Frontal cortex (tissue), 4 donors: Measurements from ENCODE around the gene SVOP. TPM values are rescaled to one million over a fixed set of nuclear protein-coding genes. Genes with fewer than 3 reads are reported as not detected.
"Not testable (repeated sequence)": the region's sequence is repeated elsewhere in the genome, so short reads cannot be mapped to it uniquely, and the experiment has no call there.

Experiments used
- DNase-seq, 2 donors: peaks; one replicate each; pipeline ENCODE4 v3.0.0; 2012; ENCODE audit warnings: low spot score in 2 of 2
- FAIRE-seq: peaks from 2 replicates; lab custom pipeline; 2012; peaks lifted over from hg19 to GRCh38; lab: Jason Lieb, UNC
- total RNA-seq: library from RNA; depleted of rRNA; stranded (reverse); fragments of >200 nt; gene quantifications from one replicate; pipeline ENCODE4 v1.2.3, GENCODE V29; 2014
- donor health status: control.
- donor health status: control.
- donor health status: control.

The SVOP gene
- total RNA-seq, 1 donor from 2014 or later, result 40.8 TPM

DNA sequence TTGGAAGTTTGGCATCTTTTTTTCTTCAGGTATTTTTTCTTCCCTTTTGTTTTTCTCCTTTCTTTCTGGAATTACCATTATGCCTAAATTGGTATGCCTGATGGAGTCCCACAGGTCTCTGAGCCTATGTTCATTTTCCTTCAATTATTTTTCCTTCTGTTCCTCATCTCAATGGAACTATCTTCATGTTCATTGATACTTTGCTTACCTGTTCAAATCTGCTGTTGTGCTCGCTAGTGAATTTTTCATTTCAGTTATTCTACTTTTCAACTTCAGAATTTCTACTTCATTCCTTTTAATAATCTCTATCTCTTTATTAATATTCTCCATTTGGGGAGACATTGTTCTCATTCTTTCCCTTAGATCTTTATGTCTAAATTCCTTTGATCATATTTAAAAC, 16.1 kb upstream of the SVOP start:
- no peak for FAIRE-seq
- no peak for DNase-seq

DNA sequence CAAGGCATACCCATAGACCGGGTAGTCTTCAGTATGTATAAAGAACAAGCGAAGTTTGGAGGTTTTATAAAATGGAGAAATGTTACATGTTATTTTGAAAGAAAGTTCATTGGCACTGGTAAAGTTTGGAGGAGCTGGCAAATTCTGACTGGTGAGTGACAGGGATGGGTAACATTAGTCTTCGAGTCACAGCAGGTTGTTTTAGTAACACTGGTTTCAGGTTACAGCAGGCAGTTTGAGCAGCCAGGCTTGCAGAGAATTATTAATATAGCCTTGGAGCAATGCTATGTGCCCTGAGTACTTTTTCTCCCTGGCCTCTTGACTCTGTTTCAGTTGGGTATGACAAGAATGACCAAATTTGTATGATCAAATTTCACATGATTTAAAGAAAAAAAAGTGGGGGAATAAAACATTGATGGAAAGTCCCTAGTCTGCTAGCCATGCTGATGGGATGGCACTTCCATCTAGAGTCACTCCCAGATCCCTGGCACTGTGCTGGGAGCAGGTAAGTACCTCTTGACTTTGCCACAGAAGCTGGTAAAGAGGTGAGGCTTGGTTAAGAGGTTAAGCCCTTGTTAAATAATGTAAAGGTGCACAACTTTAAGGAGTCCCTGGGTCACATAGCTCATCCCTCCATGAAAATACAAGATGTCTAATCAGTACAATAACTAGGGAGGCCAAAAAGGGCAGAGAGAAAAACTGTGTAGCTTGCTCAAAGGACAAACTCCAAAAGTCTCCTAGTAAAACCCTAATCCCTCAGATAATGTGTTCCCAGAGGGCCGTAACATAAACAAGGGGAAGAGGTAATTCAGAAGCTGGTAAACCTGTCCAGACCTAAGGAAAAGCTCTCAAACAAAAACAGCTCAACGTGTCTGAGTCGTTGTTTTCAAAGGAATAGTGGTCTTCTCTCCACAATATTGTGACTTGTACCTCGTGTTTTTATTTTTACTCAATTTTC, 12.7 kb upstream of the SVOP start:
- DNase-seq (no peak), FAIRE-seq (no peak)

DNA sequence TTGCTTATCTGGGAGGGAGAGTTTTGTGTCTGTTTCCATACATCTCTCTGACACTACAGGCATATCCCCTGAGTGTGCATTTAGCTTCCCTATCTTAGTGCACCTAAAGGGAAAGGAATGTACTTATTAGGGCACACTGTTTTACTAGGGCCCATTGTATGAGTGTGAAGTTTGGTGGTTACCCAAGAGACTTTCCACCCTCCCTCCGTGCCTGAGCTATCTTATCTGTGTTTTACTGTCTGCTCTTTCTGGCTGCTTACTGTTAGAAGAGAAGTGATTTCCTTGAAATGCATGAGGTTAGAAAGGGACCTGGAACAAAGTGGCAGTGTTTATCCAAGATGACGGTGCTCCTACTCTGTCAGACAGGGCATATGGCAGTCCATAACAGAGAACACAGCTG, 8.5 kb upstream of the SVOP start:
- DNase-seq (no peak), FAIRE-seq (no peak)

DNA sequence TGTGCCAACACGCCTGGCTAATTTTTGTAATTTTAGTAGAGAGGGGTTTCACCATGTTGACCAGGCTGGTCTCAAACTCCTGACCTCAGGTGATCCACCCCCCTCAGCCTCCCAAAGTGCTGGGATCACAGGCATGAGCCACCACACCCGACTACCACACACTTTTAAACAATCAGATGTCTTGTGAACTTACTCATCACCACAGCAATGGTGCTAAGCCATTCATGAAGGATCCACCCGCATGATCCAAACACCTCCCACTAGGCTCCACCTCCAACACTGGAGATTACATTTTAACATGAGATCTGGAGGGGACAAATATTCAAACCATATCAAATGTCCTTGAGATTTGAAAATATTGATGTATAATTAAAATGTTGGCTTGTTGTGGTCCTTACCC, 7.8 kb upstream of the SVOP start:
- DNase-seq, FAIRE-seq: not testable (repeated sequence)

DNA sequence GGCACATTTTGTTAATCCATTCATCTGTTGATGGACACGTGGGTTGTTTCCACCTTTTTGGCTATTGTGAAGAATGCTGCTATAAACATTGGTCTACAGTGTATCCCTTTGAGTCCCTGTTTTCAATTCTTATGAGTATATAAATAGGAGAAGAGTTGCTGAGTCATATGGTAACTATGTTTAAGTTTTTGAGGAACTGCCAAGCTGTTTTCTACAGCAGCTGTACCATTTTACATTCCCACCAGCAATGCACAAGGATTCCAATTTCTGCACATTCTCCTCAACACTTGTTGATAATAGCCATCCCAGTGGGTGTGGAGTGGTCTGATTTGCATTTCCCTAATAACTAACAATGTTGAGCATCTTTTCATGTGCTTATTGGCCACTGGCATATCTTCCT, 6.9 kb upstream of the SVOP start:
- DNase-seq, result no peak

DNA sequence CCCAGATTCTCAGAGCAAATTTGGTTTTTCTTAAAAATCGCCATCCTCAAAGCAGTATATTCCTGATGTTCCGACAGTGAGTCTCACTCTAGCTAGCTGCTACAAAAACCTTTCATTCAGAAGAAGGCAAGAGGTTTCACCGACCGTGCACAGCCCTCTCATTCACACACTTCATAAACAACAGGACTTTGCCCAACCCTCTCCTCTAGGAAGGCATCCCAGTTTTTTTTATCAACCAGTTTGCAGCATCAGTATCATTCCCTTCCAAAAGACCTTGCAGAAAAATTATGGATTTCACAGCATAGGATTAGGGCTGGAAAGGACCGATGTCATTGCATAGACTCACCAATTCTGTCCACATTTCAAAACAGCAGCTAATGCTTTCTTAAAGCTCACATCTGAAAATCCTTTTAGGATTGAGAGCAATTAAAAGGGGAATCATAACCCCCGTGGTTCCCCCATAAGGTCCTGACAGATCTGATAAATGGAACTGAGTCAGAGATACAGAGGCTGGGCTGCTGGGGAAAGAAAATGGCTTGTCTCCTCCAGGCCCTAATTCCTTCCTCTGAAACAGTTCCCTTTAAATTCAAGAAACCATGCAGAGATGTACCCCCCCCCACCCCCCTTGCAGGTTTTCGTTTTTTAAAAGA, 597 bp downstream of the SVOP start:
- no peak for DNase-seq
- FAIRE-seq, result no peak

More for the DNA sequence above, 6.9 kb upstream of the SVOP start:
- FAIRE-seq, result no peak

DNA sequence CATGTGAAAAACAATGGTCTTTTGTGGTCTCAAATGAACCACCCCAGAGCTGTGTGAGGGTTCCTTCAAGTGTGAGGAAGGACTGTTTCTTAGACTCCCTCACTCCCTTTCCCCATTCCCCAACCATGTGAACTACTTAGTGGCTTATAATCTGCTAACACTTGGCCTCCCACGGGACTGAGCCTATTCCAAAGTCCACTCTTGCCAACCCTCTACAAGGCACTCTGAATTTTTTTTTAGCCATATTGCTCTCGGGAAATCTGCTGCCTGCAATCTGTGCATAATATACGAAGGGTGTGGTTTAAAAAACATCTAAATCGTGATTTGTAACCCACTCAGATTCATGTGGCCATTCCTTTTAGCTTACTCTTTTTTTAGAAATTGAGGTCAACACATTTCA, 2.6 kb downstream of the SVOP start:
- FAIRE-seq, result no peak
- no peak for DNase-seq

DNA sequence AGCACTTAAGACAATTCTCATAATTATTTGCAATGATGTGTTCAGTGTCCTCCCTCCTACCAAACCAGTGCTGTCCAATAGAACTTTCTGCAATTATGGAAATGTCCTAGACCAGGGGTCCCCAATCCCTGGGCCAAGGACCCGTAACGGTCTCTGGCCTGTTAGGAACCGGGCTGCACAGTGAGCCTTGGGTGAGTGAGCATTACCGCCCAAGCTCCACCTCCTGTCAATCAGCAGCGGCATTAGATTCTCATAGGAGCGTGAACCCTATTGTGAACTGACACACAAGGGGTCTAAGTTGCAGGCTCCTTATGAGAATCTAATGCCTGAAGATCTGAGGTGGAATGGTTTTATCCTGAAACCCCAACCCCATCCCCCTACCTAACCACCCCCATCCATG, 3.9 kb downstream of the SVOP start:
- FAIRE-seq (no peak), DNase-seq (no peak)

DNA sequence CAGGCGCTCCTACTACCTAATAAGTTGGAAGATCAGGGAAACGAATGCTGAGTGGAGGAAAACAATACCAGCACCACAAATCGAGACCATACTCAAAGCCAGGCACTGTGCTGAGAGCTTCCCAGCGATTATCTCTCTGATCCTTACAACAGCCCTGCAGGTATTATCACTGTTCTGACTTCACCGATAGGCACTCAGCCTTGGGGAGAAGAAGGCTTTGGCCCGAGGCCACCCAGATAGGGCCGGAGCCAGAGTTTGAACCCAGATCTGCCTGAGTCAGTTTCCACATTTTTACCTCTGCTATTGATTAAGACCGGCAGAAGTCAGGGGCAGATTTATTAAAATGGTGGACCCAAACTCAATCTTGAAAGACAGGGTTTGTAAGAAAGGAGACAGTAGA, 4.9 kb downstream of the SVOP start:
- no peak for DNase-seq
- no peak for FAIRE-seq

DNA sequence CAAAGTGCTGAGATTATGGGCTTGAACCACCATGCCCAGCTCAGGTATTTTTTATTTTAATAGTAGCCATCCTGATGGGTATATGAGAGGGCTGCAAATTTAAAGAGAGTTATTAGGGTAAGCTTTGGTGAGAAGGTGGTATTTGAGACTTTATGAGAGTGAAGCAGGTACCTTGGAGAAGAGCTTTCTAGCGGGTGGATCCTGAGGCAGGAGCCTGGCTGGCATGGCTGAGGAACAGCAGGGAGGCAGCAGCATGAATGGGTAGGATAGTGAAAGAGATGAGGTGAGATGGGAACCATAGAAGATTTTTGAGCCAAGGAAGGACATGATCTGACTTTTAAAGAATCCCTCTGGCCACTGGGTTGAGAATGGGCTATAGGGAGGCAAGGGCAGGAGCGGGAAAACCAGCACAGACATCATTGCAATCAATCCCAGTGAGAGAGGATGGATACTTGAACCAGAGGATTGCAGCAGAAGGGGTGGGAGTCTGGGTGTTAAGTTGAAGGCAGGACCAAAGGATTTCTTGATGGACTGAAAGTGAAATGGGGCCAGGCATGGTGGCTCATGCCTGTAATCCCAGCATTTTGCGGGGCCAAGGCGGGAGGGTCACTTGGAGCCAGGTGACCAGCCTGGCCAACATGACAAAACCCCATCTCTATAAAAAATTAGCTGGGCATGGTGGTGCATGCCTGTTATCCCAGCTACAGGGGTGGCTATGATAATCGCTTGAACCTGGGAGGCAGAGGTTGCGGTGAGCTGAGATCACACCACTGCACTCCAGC, 5.7 kb downstream of the SVOP start:
- no peak for FAIRE-seq
- no peak for DNase-seq

DNA sequence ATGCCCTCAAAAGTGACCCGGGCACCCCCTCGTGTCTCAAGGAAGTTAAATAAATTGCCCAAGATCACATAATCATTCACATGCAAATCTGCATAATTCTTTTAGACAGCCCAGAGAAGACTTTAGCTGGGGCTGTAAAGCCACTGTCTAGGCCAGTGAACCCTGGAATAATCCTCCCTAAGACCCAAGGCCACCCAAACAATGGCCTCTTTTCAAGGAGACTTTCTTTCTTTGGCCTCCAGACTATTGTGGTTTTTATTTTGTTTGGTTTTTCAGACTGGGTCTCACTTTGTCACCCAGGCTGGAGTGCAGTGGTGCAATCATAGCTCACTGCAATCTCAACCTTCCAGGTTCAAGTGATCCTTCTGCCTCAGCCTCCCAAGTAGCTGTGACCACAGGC, 10.6 kb downstream of the SVOP start:
- DNase-seq (no peak), FAIRE-seq (no peak)

DNA sequence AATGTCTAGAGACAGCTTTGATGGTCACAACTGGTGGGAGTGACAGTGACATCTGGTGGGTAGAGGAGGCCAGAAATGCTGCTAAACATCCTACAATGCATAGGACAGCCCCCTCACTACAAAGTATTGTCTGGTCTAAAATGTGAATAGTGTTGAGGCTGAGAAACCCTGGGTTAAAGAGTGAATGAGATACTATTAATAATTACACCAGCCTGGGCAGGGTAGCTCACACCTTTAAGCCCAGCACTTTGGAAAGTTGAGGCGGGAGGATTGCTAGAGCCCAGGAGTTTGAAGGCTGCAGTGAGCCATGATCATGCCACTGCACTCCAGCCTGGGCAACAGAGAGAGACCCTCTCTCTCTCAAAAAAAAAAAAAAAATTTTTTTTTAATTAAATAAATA, 11.1 kb downstream of the SVOP start:
- DNase-seq (no peak), FAIRE-seq (no peak)

DNA sequence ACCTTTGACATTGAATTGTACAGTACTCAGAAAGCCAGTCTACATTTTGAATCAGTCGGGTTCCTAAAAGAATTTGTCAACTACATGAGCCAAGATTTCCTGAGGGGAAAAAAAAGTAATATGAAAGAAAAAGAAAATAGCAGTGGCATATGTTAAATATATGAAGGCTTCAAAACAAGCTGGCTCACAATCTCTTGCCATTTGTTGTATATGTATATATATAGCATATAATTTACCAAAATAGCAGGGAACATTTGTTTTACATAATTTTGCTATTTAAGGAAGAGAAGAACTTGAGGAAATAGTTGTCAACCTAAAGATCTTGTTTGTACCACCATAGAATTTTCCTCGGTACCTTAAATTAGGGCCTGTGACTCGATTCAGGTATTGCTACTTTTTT, 16.9 kb downstream of the SVOP start:
- FAIRE-seq (no peak), DNase-seq (no peak)

DNA sequence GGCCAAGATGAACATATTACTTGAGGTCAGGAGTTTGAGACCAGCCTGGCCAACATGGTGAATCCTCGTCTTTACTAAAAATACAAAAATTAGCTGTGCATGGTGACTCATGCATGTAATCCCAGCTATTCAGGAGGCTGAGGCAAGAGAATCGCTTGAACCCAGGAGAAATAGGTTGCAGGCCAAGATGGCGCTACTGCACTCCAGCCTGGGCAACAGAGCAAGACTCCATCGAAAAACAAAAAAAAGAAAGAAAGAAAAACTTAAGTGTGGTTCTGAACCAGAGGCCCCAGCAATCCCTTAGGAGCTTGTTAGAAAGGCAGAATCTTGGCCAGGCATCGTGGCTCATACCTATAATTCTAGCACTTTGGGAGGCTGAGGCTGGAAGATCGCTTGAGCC, 24.5 kb downstream of the SVOP start:
- FAIRE-seq, result no peak
- DNase-seq, result no peak

DNA sequence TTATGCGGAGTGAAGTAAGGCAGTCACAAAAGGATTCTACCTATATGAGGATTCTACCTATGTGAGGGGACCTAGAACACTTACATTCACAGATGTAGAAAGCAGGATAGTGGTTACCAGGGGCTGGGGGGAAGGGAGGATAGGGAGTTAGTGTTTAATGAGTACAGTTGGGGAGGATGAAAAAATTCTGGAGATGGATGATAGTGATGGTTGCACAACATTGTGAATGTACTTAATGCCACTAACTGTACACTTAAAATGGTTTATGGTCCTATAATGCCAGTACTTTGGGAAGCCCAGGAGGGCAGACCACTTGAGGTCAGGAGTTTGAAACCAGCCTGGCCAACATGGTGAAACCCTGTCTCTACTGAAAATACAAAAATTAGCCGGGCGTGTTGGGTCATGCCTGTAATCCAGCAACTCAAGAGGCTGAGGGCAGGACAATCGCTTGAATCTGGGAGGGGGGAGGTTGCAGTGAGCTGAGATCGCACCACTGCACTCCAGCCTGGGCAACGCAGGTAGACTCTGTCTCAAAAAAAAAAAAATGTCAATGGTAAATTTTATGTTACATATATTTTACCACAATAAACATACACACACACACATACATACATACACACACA, 25.4 kb downstream of the SVOP start:
- no peak for DNase-seq
- FAIRE-seq, result no peak

DNA sequence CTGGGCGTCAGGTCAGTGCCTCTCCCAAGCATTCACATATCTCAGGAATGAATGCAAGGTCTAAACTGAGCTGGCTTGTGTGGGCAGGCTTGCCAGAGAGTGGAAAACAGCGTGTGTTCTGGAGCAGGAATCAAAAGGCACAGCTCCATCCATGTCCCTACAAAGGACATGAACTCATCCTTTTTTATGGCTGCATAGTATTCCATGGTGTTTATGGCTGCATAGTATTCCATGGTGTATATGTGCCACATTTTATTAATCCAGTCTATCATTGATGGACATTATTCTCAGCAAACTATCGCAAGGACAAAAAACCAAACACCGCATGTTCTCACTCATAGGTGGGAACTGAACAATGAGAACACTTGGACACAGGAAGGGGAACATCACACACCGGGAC, 30.8 kb downstream of the SVOP start:
- not testable (repeated sequence) for FAIRE-seq, DNase-seq

DNA sequence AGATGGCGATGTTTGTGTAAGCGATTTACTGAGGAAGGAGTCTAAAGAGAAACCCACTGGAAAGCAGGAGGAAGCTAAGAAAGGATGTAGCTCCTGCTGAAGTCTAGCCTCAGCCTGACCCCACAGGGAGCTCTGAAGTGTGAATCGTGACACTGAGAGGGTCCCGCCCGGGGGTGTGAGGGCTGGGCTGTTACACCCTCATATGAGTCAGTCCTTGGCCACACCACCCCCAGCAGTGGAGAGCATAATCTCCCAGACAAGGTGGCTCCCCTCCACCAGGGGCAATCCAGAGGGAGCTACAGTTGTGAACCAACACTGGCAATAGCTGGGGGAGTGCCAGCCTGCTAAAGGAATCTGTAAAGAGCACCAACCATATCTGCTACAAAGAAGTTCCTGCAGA, 31.5 kb downstream of the SVOP start:
- no peak for DNase-seq
- no peak for FAIRE-seq

DNA sequence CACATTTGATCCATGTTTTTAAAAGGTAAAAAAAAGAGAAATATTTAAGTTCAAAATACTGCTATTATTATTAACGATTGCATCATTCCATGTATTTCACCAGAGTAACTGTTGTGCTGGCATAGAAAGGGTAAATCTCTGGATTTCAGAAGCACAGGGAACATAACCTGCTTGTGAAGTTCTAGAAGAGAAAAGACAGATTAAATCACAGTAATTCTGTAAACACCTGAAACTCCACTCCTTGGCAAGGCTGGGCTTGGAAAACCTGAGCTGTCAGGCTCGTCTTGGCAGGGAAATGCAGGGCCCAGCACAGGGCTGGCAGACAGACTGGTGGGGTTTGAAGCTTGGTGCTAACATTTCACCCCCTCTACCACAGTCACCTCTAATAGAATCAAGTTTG, 35.1 kb downstream of the SVOP start:
- DNase-seq (no peak), FAIRE-seq (no peak)

DNA sequence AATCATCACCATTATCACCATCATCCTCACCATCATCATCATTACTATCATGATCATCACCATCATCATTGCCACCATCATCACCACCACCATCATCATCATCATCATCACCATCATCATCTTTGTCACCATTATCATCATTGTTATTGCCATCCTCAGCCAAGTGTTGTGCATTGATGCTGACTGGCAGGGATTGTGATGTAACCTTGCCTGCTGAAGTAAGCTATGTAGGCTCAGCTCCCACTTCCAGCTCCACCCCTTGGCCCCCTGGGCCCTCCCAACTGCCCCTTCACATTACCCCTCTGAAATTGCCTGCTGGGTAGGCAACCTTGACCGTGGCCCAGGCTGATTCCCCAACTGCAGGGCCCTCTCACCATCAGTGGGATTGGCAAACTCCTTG, 37.6 kb downstream of the SVOP start:
- DNase-seq (no peak), FAIRE-seq (no peak)

DNA sequence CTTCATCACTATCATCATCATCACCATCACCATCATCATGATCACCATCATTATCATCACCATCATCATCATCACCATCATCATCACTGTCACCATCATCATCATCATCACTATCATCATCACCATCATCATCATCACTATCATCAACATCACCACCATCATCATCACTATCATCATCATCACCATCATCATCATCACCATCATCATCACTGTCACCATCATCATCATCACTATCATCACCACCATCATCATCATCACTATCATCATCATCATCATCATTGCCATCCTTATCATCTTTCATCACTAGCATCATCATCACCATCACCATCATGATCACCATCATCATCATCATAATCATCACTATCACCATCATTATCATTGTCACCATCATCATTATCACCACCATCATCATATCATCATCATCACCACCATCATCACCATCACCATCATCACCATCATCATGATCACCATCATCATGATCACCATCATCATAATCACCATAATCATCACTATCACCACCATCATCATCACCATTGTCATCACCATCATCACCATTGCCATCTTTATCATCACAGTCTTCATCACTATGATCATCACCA, 38.1 kb downstream of the SVOP start:
- DNase-seq (no peak), FAIRE-seq (no peak)
